ENCODE measurements around the gene SLC39A1. TPM values are rescaled to one million over a fixed set of nuclear protein-coding genes. Genes with fewer than 3 reads are reported as not detected.

SLC39A1 gene
- total and polyA plus RNA-seq, 2 of the 4 experiments (the other 2 are of a cell fraction) = 89.1 to 97.7 TPM

- no peak for DNase-seq
- CTCF ChIA-PET = no interaction called here
Measured at GRCh38 chr1:153932156-153933131, 30.9 kb downstream of the SLC39A1 start.

More at GRCh38 chr1:153932156-153933131, 30.9 kb downstream of the SLC39A1 start:
- Histone ChIP-seq H3K27ac (ENCODE audit: insufficient read depth, low read length) (no peak overlapping the region), H2BK5ac (ENCODE audit: low read depth, low read length, poor library complexity, severe bottlenecking) (no peak overlapping the region), H3K18ac (ENCODE audit: low read depth, low read length) (no peak overlapping the region), H3K79me1 (ENCODE audit: low read depth in 1 of 2, low read length in 2 of 2) (peaks cover 0 to 4% of the 10 kb centered on the region in 2 experiments; a peak in 2 of 4 replicates), H2AFZ (replicated peaks; ENCODE audit: low read length, poor library complexity) (no peak overlapping the region), H3K9me1 (ENCODE audit: insufficient read depth, low read length) (peaks cover 6% of the 10 kb centered on the region), H3K4me1 (ENCODE audit: control insufficient read depth, insufficient read depth, low read length) (peaks cover 9% of the 10 kb centered on the region), H3K4me2 (ENCODE audit: low read depth, low read length) (no peak overlapping the region), H4K20me1 (ENCODE audit: insufficient read depth, low read length) (peaks cover 6% of the 10 kb centered on the region; the same call in 1 of the 2 replicates), H3K27me3 (ENCODE audit: control insufficient read depth, insufficient read depth, low read length) (no peaks in the 10 kb centered on the region), H3K56ac (ENCODE audit: extremely low read depth, insufficient read depth, low read length) (no peak overlapping the region), H2AK9ac (replicated peaks; ENCODE audit: low read depth, low read length, poor library complexity) (no peak overlapping the region), H2BK120ac (ENCODE audit: low read depth, low read length) (no peak overlapping the region), H3K9me3 (ENCODE audit: control insufficient read depth, insufficient read depth, low read length) (no peaks in the 10 kb centered on the region), H2AK5ac (ENCODE audit: low read depth, low read length) (no peak overlapping the region), H2BK15ac (ENCODE audit: low read depth, low read length) (no peak overlapping the region), H3K14ac (replicated peaks; ENCODE audit: low read depth, low read length) (no peak overlapping the region), H3K23ac (ENCODE audit: low read depth, low read length) (no peak overlapping the region), H4K8ac (ENCODE audit: low read depth in 2 of 2, low read length in 2 of 2) (no peak overlapping the region), H3K4ac (ENCODE audit: low read depth, low read length) (no peak overlapping the region), H4K91ac (ENCODE audit: insufficient read depth, low read depth, low read length) (no peak overlapping the region), H3K36me3 (ENCODE audit: control insufficient read depth, insufficient read depth, low read length) (peaks cover 57% of the 10 kb centered on the region), H4K5ac (ENCODE audit: low read depth, low read length) (no peak overlapping the region), H3K4me3 (ENCODE audit: insufficient read depth, low read depth, low read length) (no peak overlapping the region), H2BK20ac (ENCODE audit: low read depth, low read length) (no peak overlapping the region), H3K9ac (ENCODE audit: low read depth, low read length) (no peak overlapping the region)
- dilution Hi-C loops (cut with HindIII; ENCODE audit: low sequenced_read_pairs, unreplicated experiment) = no loop called here
- no peak for ATAC-seq (ENCODE audit: low read depth)
- 100% methylated on average over 1 of the region's 18 CpGs; no CpG with 5 or more reads in 1 of the 2 experiments for WGBS, 2 experiments (ENCODE audit: extremely low coverage in 2 of 2, insufficient read length in 1 of 2)
- intact Hi-C loops (cut with micrococcal nuclease) = no loop called here
- POLR2A ChIA-PET (ENCODE audit: unreplicated experiment) = no interaction called here
- no peak for TF ChIP-seq ELK1 (IDR thresholded peaks at IDR 0.05; ENCODE audit: borderline replicate concordance, low read depth, low read length)
- TF ChIP-seq BHLHE40 (IDR thresholded peaks at IDR 0.05; ENCODE audit: low read depth, low read length) = no peak
- TF ChIP-seq CEBPB (IDR thresholded peaks at IDR 0.05; ENCODE audit: low read depth, low read length) = no peak
- no peak for TF ChIP-seq USF2 (IDR thresholded peaks at IDR 0.05; ENCODE audit: low read depth, low read length)
- TF ChIP-seq CHD1 (IDR thresholded peaks at IDR 0.05; ENCODE audit: low read depth, low read length) = no peak
- no peak for TF ChIP-seq RFX5 (IDR thresholded peaks at IDR 0.05; ENCODE audit: low read depth, low read length)
- TF ChIP-seq MAFK (IDR thresholded peaks at IDR 0.05; ENCODE audit: low read depth, low read length) = no peak
- no TSS peak for BruUV-seq (replicated peaks)
- in situ Hi-C loops (cut with MboI; ENCODE audit: low sequenced_read_pairs) = no loop called here
